Measurements from ENCODE around the gene CD40LG. TPM values are rescaled to one million over a fixed set of nuclear protein-coding genes. Genes with fewer than 3 reads are reported as not detected.

CD40LG gene
- polyA plus RNA-seq, 1 donor (not counting 4 experiments of a cell fraction or from before 2014, with no cell fraction given) = not detected

GRCh38 chrX:136679531-136679930 is 31.6 kb downstream of the CD40LG start:
- Histone ChIP-seq H3K4me2 (ENCODE audit: control insufficient read depth, extremely low read depth, insufficient read depth, low read depth, low read length) (no peak overlapping the region), H3K9ac (ENCODE audit: control insufficient read depth, extremely low read depth, insufficient read depth, low read length) (no peak overlapping the region), H4K20me1 (ENCODE audit: control insufficient read depth, extremely low read depth, insufficient read depth, low read length) (no peaks in the 10 kb centered on the region), H3K4me1 (ENCODE audit: control insufficient read depth, extremely low read depth, insufficient read depth, low read length) (no peaks in the 10 kb centered on the region), H3K4me3 (ENCODE audit: control insufficient read depth in 2 of 3, extremely low read depth in 1 of 3, insufficient read depth in 2 of 3, low read depth in 1 of 3, low read length in 3 of 3) (no peak overlapping the region), H3K9me3 (ENCODE audit: control insufficient read depth, low read depth, low read length) (no peaks in the 10 kb centered on the region), H3K79me2 (ENCODE audit: control insufficient read depth, insufficient read depth, low read length) (no peaks in the 10 kb centered on the region), H3K27me3 (ENCODE audit: control insufficient read depth, extremely low read depth, insufficient read depth, low read length) (no peaks in the 10 kb centered on the region), H2AFZ (ENCODE audit: control insufficient read depth, low read length) (no peak overlapping the region), H3K9me1 (ENCODE audit: control insufficient read depth, extremely low read depth, insufficient read depth, low read length) (no peaks in the 10 kb centered on the region), H3K27ac (ENCODE audit: control insufficient read depth, insufficient read depth, low read length) (no peak overlapping the region), H3K36me3 (ENCODE audit: control insufficient read depth in 2 of 2, extremely low read depth in 1 of 2, insufficient read depth in 2 of 2, low read length in 2 of 2) (no peaks in the 10 kb centered on the region)
- dilution Hi-C loops (cut with MboI; ENCODE audit: extremely low pct_ligation_motif_present, low sequenced_read_pairs) = no loop called here
- FAIRE-seq = no peak
- DNase-seq (ENCODE audit: low read depth, low spot score) = no peak
- TF ChIP-seq, protein P1, sequence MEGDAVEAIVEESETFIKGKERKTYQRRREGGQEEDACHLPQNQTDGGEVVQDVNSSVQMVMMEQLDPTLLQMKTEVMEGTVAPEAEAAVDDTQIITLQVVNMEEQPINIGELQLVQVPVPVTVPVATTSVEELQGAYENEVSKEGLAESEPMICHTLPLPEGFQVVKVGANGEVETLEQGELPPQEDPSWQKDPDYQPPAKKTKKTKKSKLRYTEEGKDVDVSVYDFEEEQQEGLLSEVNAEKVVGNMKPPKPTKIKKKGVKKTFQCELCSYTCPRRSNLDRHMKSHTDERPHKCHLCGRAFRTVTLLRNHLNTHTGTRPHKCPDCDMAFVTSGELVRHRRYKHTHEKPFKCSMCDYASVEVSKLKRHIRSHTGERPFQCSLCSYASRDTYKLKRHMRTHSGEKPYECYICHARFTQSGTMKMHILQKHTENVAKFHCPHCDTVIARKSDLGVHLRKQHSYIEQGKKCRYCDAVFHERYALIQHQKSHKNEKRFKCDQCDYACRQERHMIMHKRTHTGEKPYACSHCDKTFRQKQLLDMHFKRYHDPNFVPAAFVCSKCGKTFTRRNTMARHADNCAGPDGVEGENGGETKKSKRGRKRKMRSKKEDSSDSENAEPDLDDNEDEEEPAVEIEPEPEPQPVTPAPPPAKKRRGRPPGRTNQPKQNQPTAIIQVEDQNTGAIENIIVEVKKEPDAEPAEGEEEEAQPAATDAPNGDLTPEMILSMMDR (optimal IDR thresholded peaks at IDR 0.05 in 1 of 3, IDR thresholded peaks at IDR 0.05 in 1 of 3, conservative IDR thresholded peaks at IDR 0.05 in 1 of 3; ENCODE audit: extremely low read depth in 1 of 3, insufficient read depth in 2 of 3, low read length in 3 of 3) = no peak
- TF ChIP-seq EZH2 (IDR thresholded peaks at IDR 0.05; ENCODE audit: low read length) = no peak

DNA sequence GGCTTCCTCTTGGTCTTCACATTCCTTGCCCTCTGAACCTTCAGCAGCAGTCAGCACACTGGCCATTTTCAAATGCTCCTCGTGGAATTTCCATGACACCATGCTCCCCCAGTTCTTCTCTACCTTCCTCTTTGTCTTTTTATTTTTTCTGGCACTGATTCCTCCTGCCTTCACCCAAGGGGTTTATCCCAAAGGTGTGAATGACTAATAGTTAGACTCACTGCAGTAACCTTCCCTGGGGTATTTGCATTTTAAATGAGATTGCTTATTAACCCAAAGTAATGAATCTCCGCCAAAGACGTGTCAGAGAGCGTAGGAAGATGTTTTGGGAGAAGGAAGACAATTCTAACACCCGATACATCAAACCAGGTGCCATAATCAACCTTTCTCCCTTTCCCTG is 36.2 kb downstream of the CD40LG start:
- no peaks in the 10 kb centered on the region for H3K27me3 ChIP-seq (ENCODE audit: control insufficient read depth, extremely low read depth, insufficient read depth, low read length)
- H3K9me3 ChIP-seq (ENCODE audit: control insufficient read depth, low read depth, low read length) = no peaks in the 10 kb centered on the region
- H3K27ac ChIP-seq (ENCODE audit: control insufficient read depth, insufficient read depth, low read length) = no peak overlapping the region
- no peak overlapping the region for H2AFZ ChIP-seq (ENCODE audit: control insufficient read depth, low read length)
- H3K4me3 ChIP-seq (ENCODE audit: control insufficient read depth in 2 of 3, extremely low read depth in 1 of 3, insufficient read depth in 2 of 3, low read depth in 1 of 3, low read length in 3 of 3) = no peak overlapping the region
- H3K9ac ChIP-seq (ENCODE audit: control insufficient read depth, extremely low read depth, insufficient read depth, low read length) = no peak overlapping the region
- H3K79me2 ChIP-seq (ENCODE audit: control insufficient read depth, insufficient read depth, low read length) = no peaks in the 10 kb centered on the region
- no peaks in the 10 kb centered on the region for H4K20me1 ChIP-seq (ENCODE audit: control insufficient read depth, extremely low read depth, insufficient read depth, low read length)
- H3K4me2 ChIP-seq (ENCODE audit: control insufficient read depth, extremely low read depth, insufficient read depth, low read depth, low read length) = no peak overlapping the region
- no peaks in the 10 kb centered on the region for H3K9me1 ChIP-seq (ENCODE audit: control insufficient read depth, extremely low read depth, insufficient read depth, low read length)
- no peak for DNase-seq (ENCODE audit: low read depth, low spot score)
- TF ChIP-seq, protein P1 (optimal IDR thresholded peaks at IDR 0.05 in 1 of 3, IDR thresholded peaks at IDR 0.05 in 1 of 3, conservative IDR thresholded peaks at IDR 0.05 in 1 of 3; ENCODE audit: extremely low read depth in 1 of 3, insufficient read depth in 2 of 3, low read length in 3 of 3) = no peak
- no peak for TF ChIP-seq EZH2 (IDR thresholded peaks at IDR 0.05; ENCODE audit: low read length)
- no peak for FAIRE-seq
- no peaks in the 10 kb centered on the region for H3K36me3 ChIP-seq (ENCODE audit: control insufficient read depth in 2 of 2, extremely low read depth in 1 of 2, insufficient read depth in 2 of 2, low read length in 2 of 2)
- dilution Hi-C loops (cut with MboI; ENCODE audit: extremely low pct_ligation_motif_present, low sequenced_read_pairs) = no loop called here
- no peaks in the 10 kb centered on the region for H3K4me1 ChIP-seq (ENCODE audit: control insufficient read depth, extremely low read depth, insufficient read depth, low read length)

Data from keratinocyte (primary cell).